Measurements from ENCODE around the gene TAGLN.

TAGLN gene

DNA sequence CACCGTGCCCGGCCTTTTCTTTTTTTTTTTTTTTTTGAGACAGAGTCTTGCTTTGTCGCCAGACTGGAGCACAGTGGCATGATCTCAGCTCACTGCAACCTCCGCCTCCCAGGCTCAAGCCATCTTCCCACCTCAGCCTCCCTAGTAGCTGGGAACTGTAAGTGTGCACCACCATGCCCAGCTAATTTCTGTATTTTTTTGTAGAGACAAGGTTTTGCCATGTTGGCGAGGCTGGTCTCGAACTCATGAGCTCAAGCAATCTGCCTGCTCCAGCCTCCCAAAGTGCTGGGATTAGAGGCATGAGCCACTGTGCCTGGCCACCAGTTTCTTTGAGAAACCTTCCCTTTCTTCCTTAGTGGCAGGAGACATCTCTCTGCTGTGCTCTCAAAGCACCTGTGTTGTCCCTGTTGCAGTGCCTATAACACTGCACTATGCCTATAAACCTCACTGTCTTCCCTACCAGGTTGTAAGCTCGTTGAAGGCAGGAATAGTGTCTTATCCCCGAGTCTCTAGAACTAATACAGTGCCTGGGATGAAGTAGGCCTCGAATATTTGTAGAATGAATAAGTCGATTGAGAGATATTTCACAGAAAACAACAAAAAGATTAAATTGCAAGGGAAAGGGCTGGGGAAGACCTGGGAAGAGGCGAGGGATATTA lies 13.7 kb downstream of the TAGLN start:
- FAIRE-seq (no peak), DNase-seq (ENCODE audit: insufficient read length, low spot score) (no peak)

DNA sequence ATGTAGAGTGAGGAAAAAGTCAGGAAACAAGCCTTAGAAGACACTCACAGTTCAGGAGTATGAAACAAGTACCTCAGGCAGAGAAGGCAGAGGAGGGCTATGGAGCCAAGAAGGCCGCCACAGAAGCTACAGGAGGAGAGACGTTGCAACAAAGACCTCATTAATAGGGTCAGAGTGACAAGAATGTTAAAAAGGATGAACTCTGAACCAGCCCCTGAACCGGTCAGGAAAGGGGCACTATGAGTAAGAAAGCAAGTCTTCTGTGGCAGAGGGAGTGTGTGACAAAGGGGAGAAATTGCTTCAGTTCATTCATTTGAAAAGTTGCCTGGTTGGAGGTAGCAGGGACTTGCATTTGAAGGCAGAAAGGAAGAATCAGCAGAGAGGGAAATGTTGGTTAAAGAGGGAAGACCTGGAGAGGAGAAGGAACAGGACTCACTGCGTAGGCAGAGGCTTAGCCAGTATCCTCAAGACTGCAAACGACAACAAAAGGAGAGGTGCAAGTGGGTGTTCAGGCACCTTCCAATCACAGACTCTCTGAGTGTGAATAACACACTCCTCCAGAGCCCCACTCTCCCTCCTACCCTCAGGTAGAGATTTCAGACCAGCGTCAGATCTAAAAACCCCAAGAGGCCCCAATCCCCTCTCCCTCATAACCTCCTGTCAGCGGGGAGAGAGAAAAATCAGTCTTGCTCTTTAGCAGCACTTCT lies 15.4 kb downstream of the TAGLN start:
- FAIRE-seq (no peak), DNase-seq (ENCODE audit: insufficient read length, low spot score) (no peak)

DNA sequence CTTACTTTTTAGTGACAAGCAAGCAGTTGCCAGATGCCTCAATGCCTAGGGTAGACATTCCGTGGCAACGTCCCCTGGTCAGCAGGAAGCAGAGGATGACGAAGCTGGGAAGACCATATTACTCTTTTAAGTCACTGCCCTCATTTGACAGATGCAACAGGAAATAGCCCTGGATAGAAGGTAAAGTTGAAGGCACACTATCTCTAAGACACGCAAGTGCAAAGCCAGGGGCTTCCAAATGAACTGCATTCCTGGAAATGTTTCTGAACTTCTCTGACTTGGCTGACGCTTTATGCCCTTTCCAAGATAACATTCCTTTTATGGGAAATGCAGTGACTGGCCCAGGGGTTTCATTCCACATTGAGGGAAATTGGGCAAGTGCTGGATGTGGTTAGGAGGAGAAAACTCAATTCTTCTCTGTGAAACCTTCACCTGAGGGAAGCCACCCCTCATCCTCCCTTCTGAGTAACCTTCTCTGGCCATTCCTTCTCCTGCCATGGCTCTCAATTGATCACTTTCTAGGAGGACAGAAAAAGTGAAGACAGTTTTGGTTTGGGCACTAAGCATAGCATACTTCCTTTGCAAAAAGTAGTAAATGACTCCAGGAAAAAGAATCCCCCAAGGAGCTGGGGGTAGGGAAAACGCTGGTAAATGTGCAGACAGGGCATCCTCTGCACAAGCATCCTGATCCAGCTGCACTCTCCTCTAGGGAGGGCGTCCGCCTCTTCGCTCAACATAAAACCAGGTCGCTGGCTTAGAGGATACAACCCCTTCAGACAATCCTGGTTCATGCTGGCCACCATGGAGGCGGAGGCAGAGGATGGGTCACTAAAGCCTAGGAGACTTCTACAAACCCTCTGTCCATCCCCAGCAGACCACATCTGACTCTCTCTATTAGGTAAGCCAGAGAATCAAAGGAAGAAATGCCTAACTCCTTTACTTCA lies 18.2 kb downstream of the TAGLN start:
- no peak for DNase-seq (ENCODE audit: insufficient read length, low spot score)
- no peak for FAIRE-seq

DNA sequence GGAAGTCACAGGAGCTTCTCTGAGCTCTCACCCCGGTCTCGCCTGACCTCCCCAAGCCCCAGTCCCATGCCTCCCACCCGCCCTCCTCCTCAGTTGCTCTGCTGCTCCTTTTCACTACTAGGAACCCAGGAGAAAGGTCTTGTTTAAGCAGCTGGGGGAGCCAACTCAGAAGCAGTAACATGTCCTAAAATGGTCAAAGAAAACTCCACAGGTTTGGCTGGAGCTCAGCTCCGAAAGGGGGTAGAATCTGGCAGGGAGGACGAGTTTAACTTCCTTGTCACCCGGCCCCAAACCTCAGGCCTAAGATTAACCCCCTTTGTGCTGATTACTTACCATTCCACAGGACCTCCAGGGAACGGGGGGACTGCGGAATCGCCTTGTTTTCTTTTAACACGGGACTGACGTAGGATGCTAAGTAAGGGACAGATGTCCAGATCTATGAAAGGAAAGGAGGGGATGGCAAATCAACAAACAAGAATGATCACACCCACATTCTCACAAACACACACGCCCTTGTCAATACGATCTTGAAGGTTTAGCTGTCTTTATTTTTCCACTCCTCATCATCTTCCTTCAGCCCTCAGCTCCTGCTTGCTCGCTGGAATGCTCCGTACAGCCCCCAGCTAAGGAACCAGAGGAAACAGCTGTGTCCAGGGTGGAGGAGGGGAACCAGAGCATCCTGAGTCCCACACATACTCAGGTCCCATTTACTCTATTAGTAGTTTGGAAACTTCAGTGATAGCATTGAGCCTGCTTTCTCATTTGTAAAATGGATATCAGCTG lies 19.2 kb downstream of the TAGLN start:
- FAIRE-seq (no peak), DNase-seq (ENCODE audit: insufficient read length, low spot score) (no peak)

DNA sequence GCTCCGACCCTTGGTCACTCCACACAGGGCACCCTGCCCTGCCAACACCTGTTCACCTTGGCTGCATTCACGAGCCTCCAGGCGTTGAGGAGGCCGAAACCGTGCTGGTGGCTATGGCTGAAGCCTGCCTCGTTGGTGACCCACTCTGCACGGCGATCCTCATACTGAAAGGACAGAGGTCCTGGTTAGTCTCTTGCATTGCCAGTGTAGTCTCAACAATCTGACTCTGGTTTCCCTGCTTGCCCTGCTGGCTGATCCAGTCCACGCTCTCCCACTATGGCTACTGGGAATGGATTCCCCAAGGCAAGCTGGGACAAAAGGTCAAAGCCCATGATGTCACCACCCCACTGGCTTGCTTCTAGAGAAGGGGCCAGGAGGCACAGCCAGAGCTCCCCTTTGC lies 19.8 kb downstream of the TAGLN start:
- FAIRE-seq (no peak), DNase-seq (ENCODE audit: insufficient read length, low spot score) (no peak)

DNA sequence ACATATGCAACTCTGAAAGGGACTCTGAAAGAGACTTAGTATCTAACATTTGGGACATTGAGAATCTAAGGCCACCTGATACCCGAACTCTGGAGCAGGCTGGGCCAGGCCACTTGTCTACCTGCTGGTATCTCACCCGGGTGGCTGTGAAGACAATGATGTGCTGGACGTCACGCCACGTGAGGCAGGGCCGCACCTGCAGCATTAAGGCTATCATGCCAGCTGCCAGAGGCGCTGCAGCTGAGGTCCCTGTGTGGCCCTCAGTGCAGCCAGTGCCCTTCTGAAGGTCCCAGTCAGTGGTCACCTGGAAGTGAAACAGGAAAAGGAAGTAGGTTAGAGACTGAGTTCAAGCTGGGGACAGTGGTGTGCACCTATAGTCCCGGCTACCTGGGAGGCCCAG lies 20.3 kb downstream of the TAGLN start:
- DNase-seq (ENCODE audit: insufficient read length, low spot score): no peak
- no peak for FAIRE-seq

DNA sequence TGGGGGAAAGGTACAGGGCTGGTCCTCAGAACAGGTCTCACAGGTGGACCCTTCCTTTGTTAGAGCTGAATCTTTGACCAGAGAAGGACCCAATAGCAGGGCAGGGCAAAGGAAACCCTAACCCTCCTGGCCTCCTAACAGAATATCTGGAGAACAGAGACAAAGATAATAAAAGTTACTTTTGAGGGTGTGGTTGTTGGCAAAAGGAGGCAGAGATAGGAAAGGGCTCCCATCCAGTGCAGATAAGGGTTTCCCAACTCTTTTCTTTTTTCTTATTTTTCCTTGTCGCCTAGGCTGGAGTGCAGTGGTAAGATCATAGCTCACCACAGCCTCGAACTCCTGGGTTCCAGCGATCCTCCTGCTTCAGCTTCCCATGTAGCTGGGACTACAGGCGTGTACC lies 20.8 kb downstream of the TAGLN start:
- DNase-seq (ENCODE audit: insufficient read length, low spot score): no peak

DNA sequence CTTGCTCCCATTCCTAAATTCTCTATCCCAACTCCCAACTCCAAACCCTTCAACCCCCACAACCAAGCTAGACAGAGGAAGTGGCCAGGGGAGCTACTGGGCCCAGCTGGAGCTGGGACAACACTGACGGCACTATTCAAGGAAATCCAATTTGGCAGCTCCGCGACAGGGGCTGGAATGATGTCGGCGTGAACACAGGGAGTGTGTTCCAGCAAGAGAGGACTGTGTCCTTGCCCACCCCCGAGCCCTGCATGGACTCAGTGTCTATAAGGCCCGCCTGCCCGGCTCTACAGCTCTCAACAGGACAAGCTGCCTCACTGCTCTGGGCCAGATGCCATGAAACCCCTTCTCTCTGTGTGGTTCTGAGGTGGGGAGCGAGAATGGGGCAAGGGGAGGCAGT lies 21.4 kb downstream of the TAGLN start:
- FAIRE-seq (no peak), DNase-seq (ENCODE audit: insufficient read length, low spot score) (no peak)

More for the DNA sequence above, 20.8 kb downstream of the TAGLN start:
- no peak for FAIRE-seq

DNA sequence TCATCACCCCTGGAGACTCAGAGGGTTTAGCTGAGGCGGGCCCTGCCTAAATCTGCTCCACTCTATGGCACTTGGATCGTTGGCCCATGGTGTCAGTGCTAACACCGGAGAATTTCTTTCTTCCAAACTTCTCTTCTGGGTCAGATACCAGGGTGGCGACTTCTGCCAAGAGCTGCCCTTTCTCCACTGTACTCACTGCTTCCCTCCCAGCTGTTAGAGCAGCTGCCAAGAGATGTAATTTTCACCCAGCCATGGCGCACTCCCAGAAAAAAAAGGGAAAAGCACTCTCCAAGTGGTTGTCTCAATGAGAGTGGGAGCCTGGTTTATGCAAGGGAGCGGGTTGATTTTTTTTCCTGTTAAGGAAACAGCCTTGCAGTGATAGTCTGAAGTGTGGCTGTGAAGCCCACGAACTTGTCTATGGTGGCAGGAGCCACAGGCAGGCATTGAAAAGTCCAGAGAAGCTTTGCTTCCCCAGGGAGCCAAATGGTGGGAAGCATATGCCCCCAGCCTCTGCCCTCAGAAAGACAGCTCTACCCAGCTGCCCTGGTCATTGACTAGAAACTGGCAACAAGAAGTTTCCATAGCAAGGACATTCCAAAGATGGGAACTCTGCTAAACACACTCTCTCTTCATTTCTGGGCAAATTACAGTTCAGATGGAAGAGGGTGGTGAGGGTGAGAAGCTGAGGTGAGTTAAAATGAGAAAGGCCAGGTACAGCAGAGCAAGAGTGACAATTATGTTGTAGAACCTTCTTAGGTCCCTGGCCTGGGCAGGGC lies 22.0 kb downstream of the TAGLN start:
- FAIRE-seq: no peak
- no peak for DNase-seq (ENCODE audit: insufficient read length, low spot score)

DNA sequence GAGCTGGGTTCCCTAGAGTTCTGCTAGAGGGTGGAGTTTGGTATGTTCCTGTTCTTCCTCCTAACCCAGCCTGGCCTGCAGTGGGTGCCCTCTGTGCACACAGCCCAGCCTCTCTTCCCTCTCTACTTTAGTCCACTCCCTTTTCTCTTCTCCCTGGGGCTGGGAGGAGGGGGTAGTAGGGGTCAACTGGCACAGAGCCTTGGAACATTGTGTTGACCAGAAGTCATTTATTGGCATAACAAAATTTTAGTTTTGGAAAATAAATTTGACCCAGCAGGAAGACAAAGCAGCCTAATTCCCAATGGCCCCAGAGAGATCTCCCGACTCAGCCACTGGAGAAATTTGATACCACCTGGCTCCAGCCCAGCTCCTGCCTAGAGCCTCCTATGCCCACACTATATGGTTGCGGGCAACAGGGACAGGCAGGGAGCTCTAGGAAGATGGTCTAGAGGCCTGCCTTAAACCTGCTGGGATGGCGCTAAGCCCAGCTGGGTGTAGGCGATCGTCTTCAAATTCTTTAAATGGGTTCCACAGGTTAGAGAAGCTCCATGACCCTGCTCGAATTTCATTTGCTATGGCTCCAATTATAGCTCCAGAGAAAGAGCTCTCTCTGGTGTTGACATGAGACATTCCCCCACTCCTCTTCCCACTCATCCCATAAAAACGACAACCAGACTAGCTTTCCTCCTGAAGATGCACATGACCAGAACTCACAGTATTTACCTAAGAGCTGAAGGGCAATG lies 22.8 kb downstream of the TAGLN start:
- no peak for FAIRE-seq
- no peak for DNase-seq (ENCODE audit: insufficient read length, low spot score)

DNA sequence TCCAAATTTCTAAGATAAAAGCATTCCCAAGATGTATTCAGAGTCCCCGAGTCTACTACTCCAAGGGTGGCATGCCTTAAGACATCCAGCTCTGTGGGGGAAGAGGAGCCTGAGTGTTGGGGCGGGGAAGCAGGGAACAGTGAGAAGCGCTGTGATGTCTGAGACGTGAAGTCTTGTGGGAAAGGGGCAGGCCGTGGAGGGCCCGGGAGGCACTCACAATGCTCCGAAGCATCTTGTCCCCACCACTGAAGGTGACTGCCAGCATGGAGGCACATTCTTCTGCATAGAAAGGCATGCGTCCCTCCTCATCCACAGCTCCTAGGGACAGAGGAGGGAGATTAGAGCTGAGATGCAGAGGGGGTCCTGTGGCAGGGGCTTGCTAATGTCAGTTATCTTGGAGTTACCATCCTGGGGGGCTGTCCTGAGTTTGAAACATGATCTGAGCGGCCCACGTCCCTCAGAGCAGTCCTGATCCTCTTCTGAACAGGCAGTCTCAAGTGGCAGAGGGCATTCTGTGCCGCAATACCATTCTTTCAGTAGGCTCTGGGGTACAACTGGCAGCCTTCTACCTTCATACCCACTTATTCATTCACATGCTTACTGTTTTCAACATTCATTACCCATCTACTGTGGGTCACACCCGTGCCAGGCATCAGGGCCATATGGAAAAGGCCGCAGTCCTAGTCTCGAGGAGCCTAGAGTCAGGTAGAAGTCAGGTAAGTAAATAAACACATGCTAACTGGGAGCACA lies 24.0 kb downstream of the TAGLN start:
- FAIRE-seq: no peak
- DNase-seq (ENCODE audit: insufficient read length, low spot score): no peak

DNA sequence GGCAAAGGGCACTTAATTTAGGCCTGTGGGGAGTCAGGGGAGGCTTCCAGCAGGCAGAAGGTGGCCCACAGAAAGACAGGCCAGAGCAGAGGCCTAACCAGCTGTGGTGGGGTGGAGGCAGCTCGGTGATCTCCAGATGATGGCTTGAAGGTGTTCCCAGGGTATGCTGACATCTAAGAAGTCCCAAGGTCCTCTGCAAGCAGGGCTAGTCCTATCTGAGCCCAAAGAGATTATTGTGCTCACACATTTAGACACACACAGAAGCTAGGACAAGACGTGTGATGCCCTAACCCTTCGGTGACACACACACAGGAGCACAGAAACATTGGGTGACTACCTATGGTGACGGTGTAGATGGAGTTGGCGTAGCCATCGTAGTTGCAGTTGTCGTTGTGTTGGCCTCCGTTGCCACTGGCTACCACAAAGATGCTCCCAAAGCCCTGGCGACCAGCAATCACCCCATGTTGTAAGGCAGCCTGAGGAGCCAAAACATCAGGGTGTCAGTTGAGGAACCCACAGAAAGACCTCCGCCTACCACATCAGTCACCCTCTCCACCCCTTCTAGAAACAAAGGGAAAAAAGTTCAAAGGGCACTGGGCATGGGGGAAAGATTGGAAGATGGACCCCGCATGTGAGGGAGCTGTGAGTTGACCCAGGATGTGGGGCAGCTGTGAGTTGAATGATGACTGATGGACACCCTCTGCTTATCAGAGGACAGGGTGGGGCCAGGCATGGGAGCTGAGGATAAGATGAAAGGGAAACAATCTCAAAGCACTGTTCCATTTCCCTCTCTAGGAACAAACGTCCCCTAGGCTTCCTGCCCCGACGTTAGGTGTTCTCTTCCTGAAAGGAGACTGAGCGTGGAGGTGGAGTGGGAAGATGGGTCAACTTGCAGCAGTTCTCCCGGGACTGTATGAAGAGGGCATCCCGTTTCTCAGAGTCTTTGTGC lies 24.8 kb downstream of the TAGLN start:
- DNase-seq (ENCODE audit: insufficient read length, low spot score): no peak

DNA sequence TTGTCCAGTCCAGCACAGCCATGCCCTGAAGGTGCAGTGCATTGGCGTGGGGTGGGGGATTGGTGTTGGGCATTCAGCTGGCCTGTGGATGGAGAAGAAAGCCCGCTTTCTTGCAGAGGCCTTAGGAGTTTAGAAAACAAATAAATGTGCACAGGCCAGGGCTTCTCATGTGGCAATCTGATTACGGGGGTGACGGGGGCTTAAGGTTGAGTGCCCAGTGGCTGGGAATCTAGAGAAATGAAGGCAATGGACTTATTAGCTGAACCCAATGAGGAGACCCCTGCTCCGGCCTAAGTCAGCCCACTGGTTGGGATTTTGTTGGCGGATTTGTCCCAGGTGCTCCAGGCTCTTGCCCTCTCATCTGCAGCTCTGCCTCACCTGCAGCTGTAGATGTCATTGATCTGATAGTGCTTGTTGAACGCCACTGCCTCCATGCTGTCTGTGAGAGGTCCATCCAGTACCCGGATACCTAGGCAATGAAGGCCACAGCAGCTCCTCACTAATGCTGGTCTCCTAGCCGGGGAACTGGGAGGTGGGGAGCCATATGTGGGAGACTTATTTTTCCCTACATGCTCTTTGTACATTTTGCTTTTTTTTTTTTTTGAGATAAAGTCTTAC lies 26.5 kb downstream of the TAGLN start:
- DNase-seq (ENCODE audit: insufficient read length, low spot score) (no peak), FAIRE-seq (no peak)

More for the DNA sequence above, 24.8 kb downstream of the TAGLN start:
- FAIRE-seq: no peak

DNA sequence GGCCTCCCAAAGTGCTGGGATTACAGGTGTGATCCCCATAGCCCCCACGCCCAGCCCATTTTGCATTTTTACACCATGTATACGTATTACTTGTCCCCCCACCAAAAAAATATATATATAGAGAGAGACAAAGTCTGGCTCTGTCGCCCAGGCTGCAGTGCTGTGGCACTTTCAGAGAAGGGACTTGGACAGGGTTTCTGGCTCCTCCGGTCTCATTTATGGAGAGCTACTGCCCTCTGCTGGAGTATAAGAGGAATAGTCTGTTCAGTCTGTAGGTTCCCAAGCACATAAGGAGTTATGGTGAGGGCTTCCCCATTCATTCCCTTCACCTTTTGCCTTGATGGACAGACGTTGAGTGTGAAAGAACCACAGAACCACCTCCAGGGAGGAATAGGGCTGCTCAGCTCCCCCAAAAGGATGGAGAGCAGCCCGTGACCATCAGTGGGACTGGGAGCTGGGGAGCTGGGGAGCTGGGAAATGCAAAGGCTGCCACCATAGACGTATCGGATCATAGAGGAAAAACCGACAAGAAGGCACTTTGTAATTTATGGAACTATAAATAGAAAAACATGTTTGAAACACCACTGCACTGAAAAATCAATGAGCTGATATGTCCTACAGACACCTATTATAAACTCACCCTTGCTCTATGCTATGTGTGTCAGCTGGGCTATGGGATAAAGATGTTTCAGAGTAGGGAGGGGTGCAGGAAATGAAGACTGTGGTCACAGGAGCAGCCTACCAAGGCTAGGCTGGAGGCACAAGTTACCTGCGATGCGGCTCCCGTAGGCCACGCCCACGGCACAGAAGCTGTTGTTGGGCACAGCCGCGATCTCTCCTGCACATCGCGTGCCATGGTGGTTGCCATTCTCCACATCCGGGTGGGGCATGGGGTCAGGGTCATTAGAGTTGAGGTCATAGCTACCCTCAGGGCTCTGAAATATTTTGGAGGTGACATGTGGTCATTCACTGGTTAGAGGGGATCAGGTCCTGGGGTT lies 27.5 kb downstream of the TAGLN start:
- FAIRE-seq (peak; percentile 88), DNase-seq (ENCODE audit: insufficient read length, low spot score) (peak; percentile 75)

DNA sequence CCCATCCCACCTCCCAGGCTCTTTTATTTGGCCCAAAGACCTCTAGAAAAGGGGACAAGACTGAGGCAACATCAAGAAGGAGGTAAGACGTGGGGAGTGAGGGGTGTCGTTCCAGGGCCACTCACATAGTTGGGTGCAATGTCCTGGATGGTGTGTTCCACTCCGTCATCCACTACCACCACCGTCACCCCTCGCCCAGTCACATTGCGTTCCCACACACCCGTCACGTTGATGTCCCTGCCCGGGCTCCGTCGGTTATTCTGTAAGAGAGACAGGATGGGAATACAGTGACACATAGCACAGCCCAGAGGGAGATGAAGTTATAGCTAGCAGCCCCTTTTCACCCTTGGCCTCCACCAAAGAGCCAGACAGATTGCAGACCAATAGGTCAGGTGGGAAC lies 28.9 kb downstream of the TAGLN start:
- FAIRE-seq (no peak), DNase-seq (ENCODE audit: insufficient read length, low spot score) (no peak)

DNA sequence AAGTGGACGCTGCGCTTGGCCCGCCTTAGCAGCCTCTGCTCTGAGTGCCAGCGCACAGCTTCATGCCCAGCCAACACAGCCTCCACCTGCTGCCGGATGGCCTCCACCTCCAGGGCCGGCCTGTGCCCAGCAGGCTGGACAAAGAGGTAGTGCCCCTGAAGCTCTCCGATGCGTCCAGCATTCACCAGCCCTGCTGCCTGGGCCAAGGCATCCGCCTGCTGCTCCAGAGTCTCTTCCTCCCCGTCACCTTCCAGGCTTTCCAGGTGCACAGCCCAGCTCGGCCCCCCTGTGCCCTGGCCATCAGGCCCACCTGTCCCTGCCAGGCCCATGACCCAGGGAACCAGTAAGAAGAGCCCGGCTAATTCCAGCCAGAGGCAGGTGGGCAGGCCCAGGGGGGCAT lies 30.2 kb downstream of the TAGLN start:
- DNase-seq (ENCODE audit: insufficient read length, low spot score) (no peak), FAIRE-seq (no peak)

All from GM19239 (cell line).